Measurements from ENCODE around the gene MUC22. TPM values are rescaled to one million over a fixed set of nuclear protein-coding genes. Genes with fewer than 3 reads are reported as not detected.

Gene MUC22
- total and polyA plus RNA-seq, 2 of the 4 experiments (the other 2 are of a cell fraction): 0.02 TPM; not detected in 1

GRCh38 chr6:31083742-31084354 lies 73.6 kb downstream of the MUC22 start:
- H4K8ac ChIP-seq (ENCODE audit: low read depth in 2 of 2, low read length in 2 of 2): peak overlapping the region in 1 of 2 experiments; percentile 60; a peak in 1 of 4 replicates
- CTCF ChIA-PET: interaction anchor here (0.6 to 1.3 kb wide), 3 partner anchors 11 to 53 kb away, joined by 3 to 7 read pairs (median 4); no protein-coding TSS in a partner anchor
- no peak overlapping the region for H4K5ac ChIP-seq (ENCODE audit: low read depth, low read length)
- dilution Hi-C loops (cut with HindIII; ENCODE audit: low sequenced_read_pairs, unreplicated experiment) (no loop called here), in situ Hi-C loops (cut with MboI; ENCODE audit: low sequenced_read_pairs) (loop anchor here (25.0 kb wide), 1 partner anchor 597 kb away; the partner anchor contains the start of gene HLA-E), intact Hi-C loops (cut with micrococcal nuclease) (no loop called here)
- ATAC-seq (ENCODE audit: low read depth) (peak; percentile 22), DNase-seq (peak; percentile 92)
- peaks cover 2% of the 10 kb centered on the region; the same call in 1 of the 2 replicates for H3K9me3 ChIP-seq (ENCODE audit: control insufficient read depth, insufficient read depth, low read length)
- TF ChIP-seq CEBPB (IDR thresholded peaks at IDR 0.05; ENCODE audit: low read depth, low read length): peak; percentile 39; the same call in 1 of the 2 replicates
- TF ChIP-seq POLR2A (IDR thresholded peaks at IDR 0.05; ENCODE audit: low read depth, low read length): no peak
- peak; percentile 39 for TF ChIP-seq CTCF (conservative IDR thresholded peaks at IDR 0.05; ENCODE audit: low read depth, low read length)
- no peak overlapping the region for H3K23ac ChIP-seq (ENCODE audit: low read depth, low read length)
- no TSS peak for BruUV-seq (replicated peaks)
- H3K9me1 ChIP-seq (ENCODE audit: insufficient read depth, low read length): peaks cover 4% of the 10 kb centered on the region; the same call in 1 of the 2 replicates
- no peak overlapping the region for H2BK5ac ChIP-seq (ENCODE audit: low read depth, low read length, poor library complexity, severe bottlenecking)
- peak overlapping the region; percentile 6 for H2AK9ac ChIP-seq (replicated peaks; ENCODE audit: low read depth, low read length, poor library complexity)
- H2BK120ac ChIP-seq (ENCODE audit: low read depth, low read length): no peak overlapping the region
- H3K27ac ChIP-seq (ENCODE audit: insufficient read depth, low read length): no peak overlapping the region
- no peak overlapping the region; the same call in 1 of the 2 replicates for H2AK5ac ChIP-seq (ENCODE audit: low read depth, low read length)
- H3K36me3 ChIP-seq (ENCODE audit: control insufficient read depth, insufficient read depth, low read length): no peaks in the 10 kb centered on the region
- peak overlapping the region; percentile 0; the same call in 1 of the 2 replicates for H2BK20ac ChIP-seq (ENCODE audit: low read depth, low read length)
- H4K20me1 ChIP-seq (ENCODE audit: insufficient read depth, low read length): 0 out of 2 replicates have a peak, but pooled peaks cover 3% of the 10 kb centered on the region
- peak overlapping the region; percentile 17 for H2AFZ ChIP-seq (replicated peaks; ENCODE audit: low read length, poor library complexity)
- H3K4me2 ChIP-seq (ENCODE audit: low read depth, low read length): no peak overlapping the region
- no peak overlapping the region; the same call in 1 of the 2 replicates for H3K4ac ChIP-seq (ENCODE audit: low read depth, low read length)
- no peak overlapping the region for H3K14ac ChIP-seq (replicated peaks; ENCODE audit: low read depth, low read length)
- no peak overlapping the region for H2BK15ac ChIP-seq (ENCODE audit: low read depth, low read length)
- H3K4me3 ChIP-seq (ENCODE audit: insufficient read depth, low read depth, low read length): no peak overlapping the region
- H3K18ac ChIP-seq (ENCODE audit: low read depth, low read length): no peak overlapping the region
- no peaks in the 10 kb centered on the region; the same call in 1 of the 2 replicates for H3K27me3 ChIP-seq (ENCODE audit: control insufficient read depth, insufficient read depth, low read length)
- peaks cover 13% of the 10 kb centered on the region for H3K4me1 ChIP-seq (ENCODE audit: control insufficient read depth, insufficient read depth, low read length)
- 29% methylated on average over 2 of the region's 8 CpGs; no CpG with 5 or more reads in 1 of the 2 experiments for WGBS, 2 experiments (ENCODE audit: extremely low coverage in 2 of 2, insufficient read length in 1 of 2)
- H3K56ac ChIP-seq (ENCODE audit: extremely low read depth, insufficient read depth, low read length): no peak overlapping the region
- H4K91ac ChIP-seq (ENCODE audit: insufficient read depth, low read depth, low read length): no peak overlapping the region
- POLR2A ChIA-PET (ENCODE audit: unreplicated experiment): no interaction called here
- H3K9ac ChIP-seq (ENCODE audit: low read depth, low read length): no peak overlapping the region
- H3K79me1 ChIP-seq (ENCODE audit: low read depth in 1 of 2, low read length in 2 of 2): no peaks in the 10 kb centered on the region

Small RNA genes lying within 50 kb of the gene (microRNA-seq; reads per million reads assigned to microRNA genes)
- not detected for gene RNU6-1133P (ENCODE audit: insufficient read depth, insufficient read length)

Small RNA genes lying within 50 kb of the gene (small RNA-seq; reads per million reads assigned to genes)
- 0 to 18.7 (median 0) reads per million in 5 experiments for gene RNU6-1133P

Other genes with a start within 250 kb of the MUC22 start
- gene DDR1, start 126.0 kb upstream of the MUC22 start, total RNA-seq (2012; rRNA removed): 5.6 and 6.7 TPM in 2 replicates
- 17.8 and 19.6 TPM in 2 replicates for gene DDR1, start 126.0 kb upstream of the MUC22 start, polyA plus RNA-seq (2012; rRNA removed)
- 6.9 and 13.4 TPM in 2 replicates for gene GTF2H4, start 102.3 kb upstream of the MUC22 start, total RNA-seq (2012; rRNA removed)
- gene GTF2H4, start 102.3 kb upstream of the MUC22 start, polyA plus RNA-seq (2012; rRNA removed): 29.5 and 30.8 TPM in 2 replicates
- gene VARS2, start 96.2 kb upstream of the MUC22 start, total RNA-seq (2012; rRNA removed): 6.9 and 7.2 TPM in 2 replicates
- gene VARS2, start 96.2 kb upstream of the MUC22 start, polyA plus RNA-seq (2012; rRNA removed): 13.3 and 14.0 TPM in 2 replicates
- not detected in 2 replicates for gene SFTA2, start 78.3 kb upstream of the MUC22 start, total RNA-seq (2012; rRNA removed)
- gene SFTA2, start 78.3 kb upstream of the MUC22 start, polyA plus RNA-seq (2012; rRNA removed): not detected in 2 replicates
- not detected in 2 replicates for gene MUCL3, start 69.5 kb upstream of the MUC22 start, total RNA-seq (2012; rRNA removed)
- gene MUCL3, start 69.5 kb upstream of the MUC22 start, polyA plus RNA-seq (2012; rRNA removed): not detected in 2 replicates
- not detected in 2 replicates for gene MUC21, start 26.8 kb upstream of the MUC22 start, total RNA-seq (2012; rRNA removed)
- gene MUC21, start 26.8 kb upstream of the MUC22 start, polyA plus RNA-seq (2012; rRNA removed): not detected in 2 replicates
- not detected in 2 replicates for gene C6orf15, start 102.1 kb downstream of the MUC22 start, total RNA-seq (2012; rRNA removed)
- gene C6orf15, start 102.1 kb downstream of the MUC22 start, polyA plus RNA-seq (2012; rRNA removed): not detected in 2 replicates
- gene PSORS1C1, start 104.3 kb downstream of the MUC22 start, total RNA-seq (2012; rRNA removed): 0.28 and 0.36 TPM in 2 replicates
- 1.1 and 2.1 TPM in 2 replicates for gene PSORS1C1, start 104.3 kb downstream of the MUC22 start, polyA plus RNA-seq (2012; rRNA removed)
- gene CDSN, start 110.0 kb downstream of the MUC22 start, total RNA-seq (2012; rRNA removed): not detected in 2 replicates
- not detected in 2 replicates for gene CDSN, start 110.0 kb downstream of the MUC22 start, polyA plus RNA-seq (2012; rRNA removed)
- not detected in 2 replicates for gene PSORS1C2, start 128.6 kb downstream of the MUC22 start, total RNA-seq (2012; rRNA removed)
- not detected in 2 replicates for gene PSORS1C2, start 128.6 kb downstream of the MUC22 start, polyA plus RNA-seq (2012; rRNA removed)
- gene CCHCR1, start 147.3 kb downstream of the MUC22 start, total RNA-seq (2012; rRNA removed): 16.1 and 22.0 TPM in 2 replicates
- 13.1 and 14.2 TPM in 2 replicates for gene CCHCR1, start 147.3 kb downstream of the MUC22 start, polyA plus RNA-seq (2012; rRNA removed)
- 14.2 and 14.4 TPM in 2 replicates for gene TCF19, start 148.1 kb downstream of the MUC22 start, total RNA-seq (2012; rRNA removed)
- 13.1 and 15.1 TPM in 2 replicates for gene TCF19, start 148.1 kb downstream of the MUC22 start, polyA plus RNA-seq (2012; rRNA removed)
- not detected in 2 replicates for gene POU5F1, start 160.2 kb downstream of the MUC22 start, total RNA-seq (2012; rRNA removed)
- gene POU5F1, start 160.2 kb downstream of the MUC22 start, polyA plus RNA-seq (2012; rRNA removed): not detected in 2 replicates

All from IMR-90 (cell line).